HG03521 (cell line): ENCODE data around the gene NUAK2.

Experiments used
- ATAC-seq: cut with Tn5 transposase; IDR thresholded peaks from one replicate; pipeline ENCODE4 v1.9.1; 2021; ENCODE audit warnings: mild to moderate bottlenecking, moderate library complexity; ENCODE audit not compliant: unreplicated experiment

NUAK2 gene

GRCh38 chr1:205348554-205349487 is 27.3 kb upstream of the NUAK2 start:
- no peak for ATAC-seq

GRCh38 chr1:205346956-205347574 is 25.5 kb upstream of the NUAK2 start:
- no peak for ATAC-seq

GRCh38 chr1:205345761-205346160 is 24.2 kb upstream of the NUAK2 start:
- no peak for ATAC-seq

- ATAC-seq, result no peak
Measured at GRCh38 chr1:205344066-205344928, 22.8 kb upstream of the NUAK2 start.

- no peak for ATAC-seq
Measured at GRCh38 chr1:205343431-205344065, 22.0 kb upstream of the NUAK2 start.

- ATAC-seq, result no peak
Measured at GRCh38 chr1:205342986-205343385, 21.4 kb upstream of the NUAK2 start.

GRCh38 chr1:205340676-205341075 is 19.1 kb upstream of the NUAK2 start:
- ATAC-seq, result no peak

GRCh38 chr1:205339717-205340116 is 18.2 kb upstream of the NUAK2 start:
- ATAC-seq, result peak; percentile 59

- no peak for ATAC-seq
Measured at GRCh38 chr1:205339197-205339702, 17.7 kb upstream of the NUAK2 start.

GRCh38 chr1:205338011-205338410 is 16.5 kb upstream of the NUAK2 start:
- no peak for ATAC-seq

GRCh38 chr1:205337481-205337880 is 15.9 kb upstream of the NUAK2 start:
- no peak for ATAC-seq

GRCh38 chr1:205335692-205336091 is 14.1 kb upstream of the NUAK2 start:
- ATAC-seq, result no peak

GRCh38 chr1:205332015-205332791 is 10.7 kb upstream of the NUAK2 start:
- no peak for ATAC-seq

- ATAC-seq, result no peak
Measured at GRCh38 chr1:205330150-205330549, 8.6 kb upstream of the NUAK2 start.

- no peak for ATAC-seq
Measured at GRCh38 chr1:205329719-205330118, 8.2 kb upstream of the NUAK2 start.

GRCh38 chr1:205328476-205328875 is 6.9 kb upstream of the NUAK2 start:
- ATAC-seq, result no peak

- ATAC-seq, result no peak
Measured at GRCh38 chr1:205326812-205327466, 5.4 kb upstream of the NUAK2 start.

GRCh38 chr1:205325334-205325884 is 3.9 kb upstream of the NUAK2 start:
- ATAC-seq, result no peak

GRCh38 chr1:205324781-205325180 is 3.2 kb upstream of the NUAK2 start:
- no peak for ATAC-seq
